Fibroblast of skin of right quadriceps (primary cell): Measurements from ENCODE around the gene OR6P1.

ENCODE experiments used
- DNase-seq: peaks from one replicate; pipeline ENCODE4 v3.0.0-alpha.2; 2013

Gene OR6P1

GRCh38 chr1:158570480-158570879 is at the start of gene OR6P1:
Gene OR6P1, minus strand, starts transcription at chr1:158570580. Its CDS starts 6,976 bp downstream, at chr1:158563604.
- DNase-seq, result no peak

- DNase-seq, result no peak
These were observed 43.4 kb upstream of the OR6P1 start for GRCh38 chr1:158613764-158614163.

GRCh38 chr1:158611916-158612315 is 41.5 kb upstream of the OR6P1 start:
- DNase-seq, result no peak

GRCh38 chr1:158607296-158607695 is 36.9 kb upstream of the OR6P1 start:
- no peak for DNase-seq

GRCh38 chr1:158604968-158605367 is 34.6 kb upstream of the OR6P1 start, which contains the start of gene OR10Z1:
Gene OR10Z1, plus strand, starts transcription at chr1:158605268. Its CDS starts 1,171 bp downstream, at chr1:158606439.
- no peak for DNase-seq

- DNase-seq, result no peak
These were observed 30.4 kb upstream of the OR6P1 start for GRCh38 chr1:158600735-158601134.

- DNase-seq, result no peak
These were observed 16.6 kb upstream of the OR6P1 start for GRCh38 chr1:158586942-158587341.

GRCh38 chr1:158583962-158584361 is 13.6 kb upstream of the OR6P1 start:
- DNase-seq, result no peak

- DNase-seq, result no peak
These were observed 9.4 kb upstream of the OR6P1 start, which contains the start of gene OR10X1 for GRCh38 chr1:158579733-158580132. Gene OR10X1, minus strand, starts transcription at chr1:158579899. Its CDS starts 0 bp downstream, at chr1:158579899.

- DNase-seq, result no peak
These were observed 7.2 kb upstream of the OR6P1 start for GRCh38 chr1:158577561-158577960.

GRCh38 chr1:158572226-158572625 is 1.8 kb upstream of the OR6P1 start:
- DNase-seq, result no peak

- no peak for DNase-seq
These were observed 5.8 kb downstream of the OR6P1 start for GRCh38 chr1:158564608-158565007.

GRCh38 chr1:158563853-158564252 is 6.5 kb downstream of the OR6P1 start:
- DNase-seq, result no peak

- no peak for DNase-seq
These were observed 10.7 kb downstream of the OR6P1 start for GRCh38 chr1:158559696-158560095.

- no peak for DNase-seq
These were observed 16.0 kb downstream of the OR6P1 start, which contains the start of gene OR6Y1 for GRCh38 chr1:158554352-158554751. Gene OR6Y1, minus strand, starts transcription at chr1:158554405. Its CDS starts 6,300 bp downstream, at chr1:158548105.

GRCh38 chr1:158552296-158552695 is 18.1 kb downstream of the OR6P1 start:
- no peak for DNase-seq

- no peak for DNase-seq
These were observed 22.8 kb downstream of the OR6P1 start for GRCh38 chr1:158547533-158547932.

GRCh38 chr1:158537609-158538008 is 32.8 kb downstream of the OR6P1 start:
- no peak for DNase-seq

- DNase-seq, result no peak
These were observed 35.9 kb downstream of the OR6P1 start for GRCh38 chr1:158534496-158534895.

GRCh38 chr1:158527190-158527815 is 43.1 kb downstream of the OR6P1 start:
- no peak for DNase-seq

GRCh38 chr1:158521666-158522058 is 48.7 kb downstream of the OR6P1 start:
- DNase-seq, result no peak

- no peak for DNase-seq
These were observed 49.3 kb downstream of the OR6P1 start for GRCh38 chr1:158520955-158521665.

- DNase-seq, result no peak
These were observed 50.4 kb downstream of the OR6P1 start for GRCh38 chr1:158520021-158520420.

- no peak for DNase-seq
These were observed 53.4 kb downstream of the OR6P1 start for GRCh38 chr1:158516966-158517365.
